Measurements from ENCODE around the gene IGSF3.
"Not testable (repeated sequence)": the region's sequence is repeated elsewhere in the genome, so short reads cannot be mapped to it uniquely, and the experiment has no call there.

DNA sequence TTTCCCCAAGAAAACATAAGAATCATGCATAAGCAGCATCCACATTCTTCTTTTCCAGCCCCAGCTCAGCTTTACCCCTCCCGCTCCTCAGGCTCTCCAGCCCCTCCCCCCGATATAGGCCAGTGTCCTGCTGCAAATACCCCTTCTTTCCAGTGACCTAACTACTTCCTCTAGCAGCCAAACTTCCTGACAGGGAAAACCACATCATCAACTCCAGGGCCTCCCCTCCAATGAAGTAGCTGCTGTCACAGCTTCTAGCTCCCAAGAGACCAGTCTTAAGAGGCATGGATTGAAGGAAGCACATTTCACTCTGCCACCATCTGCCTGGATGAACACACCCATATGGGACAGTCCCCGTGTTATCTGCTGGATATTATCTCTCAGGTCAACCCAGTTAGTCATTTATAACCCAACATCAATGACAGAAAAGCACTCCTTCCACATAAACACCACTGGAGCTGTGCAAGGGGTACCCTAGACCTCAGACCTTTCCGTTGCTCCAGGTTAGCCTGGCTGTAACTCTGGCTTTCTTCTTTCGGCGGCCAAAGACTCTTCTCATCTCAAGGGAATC, 57.6 kb downstream of the IGSF3 start:
- TF ChIP-seq, protein P1, sequence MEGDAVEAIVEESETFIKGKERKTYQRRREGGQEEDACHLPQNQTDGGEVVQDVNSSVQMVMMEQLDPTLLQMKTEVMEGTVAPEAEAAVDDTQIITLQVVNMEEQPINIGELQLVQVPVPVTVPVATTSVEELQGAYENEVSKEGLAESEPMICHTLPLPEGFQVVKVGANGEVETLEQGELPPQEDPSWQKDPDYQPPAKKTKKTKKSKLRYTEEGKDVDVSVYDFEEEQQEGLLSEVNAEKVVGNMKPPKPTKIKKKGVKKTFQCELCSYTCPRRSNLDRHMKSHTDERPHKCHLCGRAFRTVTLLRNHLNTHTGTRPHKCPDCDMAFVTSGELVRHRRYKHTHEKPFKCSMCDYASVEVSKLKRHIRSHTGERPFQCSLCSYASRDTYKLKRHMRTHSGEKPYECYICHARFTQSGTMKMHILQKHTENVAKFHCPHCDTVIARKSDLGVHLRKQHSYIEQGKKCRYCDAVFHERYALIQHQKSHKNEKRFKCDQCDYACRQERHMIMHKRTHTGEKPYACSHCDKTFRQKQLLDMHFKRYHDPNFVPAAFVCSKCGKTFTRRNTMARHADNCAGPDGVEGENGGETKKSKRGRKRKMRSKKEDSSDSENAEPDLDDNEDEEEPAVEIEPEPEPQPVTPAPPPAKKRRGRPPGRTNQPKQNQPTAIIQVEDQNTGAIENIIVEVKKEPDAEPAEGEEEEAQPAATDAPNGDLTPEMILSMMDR (IDR thresholded peaks at IDR 0.05) = not testable (repeated sequence)
- not testable (repeated sequence) for TF ChIP-seq POLR2A (IDR thresholded peaks at IDR 0.05)
